DLD1 (cell line): Measurements from ENCODE around the gene MISP3.

Experiments used
- in situ Hi-C: cut with HindIII; loops from 2 replicates; pipeline ENCODE4 v1.10.0; 2017; ENCODE audit warnings: low sequenced_read_pairs

Gene MISP3

GRCh38 chr19:14118165-14119051 lies 45.8 kb downstream of the MISP3 start:
- in situ Hi-C loops, result no loop called here

DNA sequence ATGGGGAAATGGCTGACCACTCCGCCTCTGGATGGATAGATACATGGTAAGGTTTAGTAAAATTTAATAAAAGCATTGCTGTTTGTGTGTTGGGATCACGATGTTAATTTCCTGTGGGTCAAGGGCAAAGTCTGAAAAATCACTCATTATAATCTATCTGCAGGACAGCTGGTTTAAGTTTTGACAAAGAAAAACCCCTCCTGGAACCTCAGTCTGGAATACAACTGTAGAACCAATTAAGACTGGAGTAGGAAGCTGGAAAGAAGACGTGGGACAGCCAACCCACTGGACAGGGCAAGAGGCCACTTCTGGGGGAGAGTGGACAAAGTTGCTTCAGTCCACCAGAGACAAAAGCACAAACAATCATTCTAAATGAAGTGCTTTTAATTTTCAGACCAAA lies 46.6 kb downstream of the MISP3 start:
- in situ Hi-C loops, result no loop called here

DNA sequence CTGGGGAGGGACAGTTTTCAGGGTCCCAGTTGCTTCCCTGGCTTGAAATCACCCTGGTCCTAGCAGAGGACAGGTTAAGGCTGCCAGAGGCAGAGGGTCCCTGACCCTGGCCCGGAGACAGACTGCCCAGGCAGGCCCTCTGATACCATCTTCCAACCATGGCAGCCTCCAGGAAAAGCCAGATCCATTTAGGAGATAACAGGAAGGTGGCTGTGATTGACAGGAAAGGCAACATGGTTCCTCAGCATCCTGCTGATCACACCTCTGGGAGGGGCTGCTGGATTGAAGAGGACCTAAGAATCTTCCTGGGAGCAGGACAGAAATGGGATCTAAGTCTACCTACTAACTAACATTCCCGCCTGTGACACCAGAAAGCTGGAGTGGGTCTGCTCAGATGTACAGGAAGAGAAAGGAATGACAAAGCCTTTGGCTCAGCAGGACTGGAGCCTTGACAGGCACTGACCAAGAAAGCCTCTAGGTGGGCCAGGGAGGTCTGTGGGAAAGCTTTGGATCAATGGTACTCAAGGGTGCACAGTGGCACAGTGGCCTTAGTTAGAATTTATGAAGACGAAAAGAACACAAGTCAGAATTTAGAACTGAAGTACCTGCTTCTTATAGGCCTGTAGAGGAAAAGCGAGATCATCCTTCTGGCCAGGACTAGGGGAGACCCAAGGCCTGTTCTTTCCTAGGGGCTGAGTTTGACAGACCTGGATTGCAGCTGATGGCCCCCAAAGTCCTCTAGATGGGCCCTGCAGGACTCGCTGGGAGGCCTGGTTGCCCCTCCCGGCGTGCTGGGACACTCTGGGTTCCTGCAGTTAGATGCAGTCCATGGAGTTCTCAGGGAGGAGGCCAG lies 47.3 kb downstream of the MISP3 start:
- in situ Hi-C loops, result no loop called here

DNA sequence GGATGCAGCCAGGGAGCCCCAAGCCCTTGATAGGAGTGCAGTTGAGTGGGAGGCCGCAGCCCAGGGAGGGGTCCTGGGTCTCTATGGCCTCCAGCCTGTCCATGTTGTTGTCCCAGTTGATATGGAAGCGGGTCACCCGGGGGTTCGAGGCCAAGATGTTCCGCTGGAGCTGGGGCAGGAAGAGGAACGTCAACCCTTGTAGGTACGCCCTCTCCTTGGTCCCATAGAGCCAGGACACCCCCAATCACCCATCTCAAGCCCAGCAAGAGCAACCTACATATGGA lies 47.9 kb downstream of the MISP3 start:
- in situ Hi-C loops, result no loop called here

GRCh38 chr19:14122924-14123323 lies 50.3 kb downstream of the MISP3 start:
- in situ Hi-C loops, result no loop called here
